HUES48 (cell line): ENCODE measurements around the gene SHISA7.
A peak's percentile ranks its signal among the peaks of the same experiment; 100 is the strongest.

Source experiments
- H3K27ac ChIP-seq: one replicate; pipeline ENCODE4 v1.7.0; 2013; ENCODE audit warnings: low read depth, low read length, inconsistent platforms
- H3K27me3 ChIP-seq: 2 replicates; pipeline ENCODE4 v1.6.1; 2013; ENCODE audit warnings: mild to moderate bottlenecking, low read length; ENCODE audit not compliant: control insufficient read depth, insufficient read depth
- H3K36me3 ChIP-seq: 2 replicates; pipeline ENCODE4 v1.6.1; 2013; ENCODE audit warnings: low read length; ENCODE audit not compliant: control insufficient read depth, insufficient read depth
- H3K4me1 ChIP-seq: 2 replicates; pipeline ENCODE4 v1.6.1; 2013; ENCODE audit warnings: mild to moderate bottlenecking, low read length; ENCODE audit not compliant: control insufficient read depth, insufficient read depth
- H3K4me3 ChIP-seq: 2 replicates; pipeline ENCODE4 v1.5.1; 2013; ENCODE audit warnings: mild to moderate bottlenecking, low read depth, low read length
- H3K9ac ChIP-seq: 2 replicates; pipeline ENCODE4 v1.6.1; 2013; ENCODE audit warnings: mild to moderate bottlenecking, low read depth, low read length, moderate library complexity
- H3K9me3 ChIP-seq: 2 replicates; pipeline ENCODE4 v1.6.1; 2013; ENCODE audit warnings: low read length; ENCODE audit not compliant: control insufficient read depth, insufficient read depth

SHISA7 gene

GRCh38 chr19:55441319-55441691 is 1.8 kb downstream of the SHISA7 start:
- Histone ChIP-seq H3K4me1 (peaks cover 4% of the 10 kb centered on the region; the same call in 1 of the 2 replicates), H3K4me3 (peak overlapping the region; percentile 66), H3K36me3 (no peaks in the 10 kb centered on the region), H3K9ac (no peak overlapping the region), H3K9me3 (no peaks in the 10 kb centered on the region), H3K27me3 (peaks cover 81% of the 10 kb centered on the region), H3K27ac (no peak overlapping the region)

GRCh38 chr19:55440411-55441105 is 2.5 kb downstream of the SHISA7 start:
- peaks cover 76% of the 10 kb centered on the region for H3K27me3 ChIP-seq
- peaks cover 4% of the 10 kb centered on the region; the same call in 1 of the 2 replicates for H3K4me1 ChIP-seq
- no peak overlapping the region for H3K9ac ChIP-seq
- no peak overlapping the region for H3K27ac ChIP-seq
- H3K9me3 ChIP-seq = no peaks in the 10 kb centered on the region
- H3K4me3 ChIP-seq = peak overlapping the region; percentile 66
- H3K36me3 ChIP-seq = no peaks in the 10 kb centered on the region

- no peak overlapping the region for H3K9ac ChIP-seq
- no peak overlapping the region for H3K27ac ChIP-seq
- H3K27me3 ChIP-seq = peaks cover 61% of the 10 kb centered on the region
- peaks cover 4% of the 10 kb centered on the region; the same call in 1 of the 2 replicates for H3K4me1 ChIP-seq
- no peaks in the 10 kb centered on the region for H3K36me3 ChIP-seq
- no peak overlapping the region for H3K4me3 ChIP-seq
- no peaks in the 10 kb centered on the region for H3K9me3 ChIP-seq
Observed at GRCh38 chr19:55439052-55439451, 4.0 kb downstream of the SHISA7 start.

GRCh38 chr19:55437410-55437809 is 5.7 kb downstream of the SHISA7 start:
- H3K9me3 ChIP-seq = no peaks in the 10 kb centered on the region
- H3K27ac ChIP-seq = no peak overlapping the region
- H3K4me3 ChIP-seq = no peak overlapping the region
- H3K4me1 ChIP-seq = peaks cover 4% of the 10 kb centered on the region; the same call in 1 of the 2 replicates
- H3K36me3 ChIP-seq = no peaks in the 10 kb centered on the region
- no peak overlapping the region for H3K9ac ChIP-seq
- peaks cover 44% of the 10 kb centered on the region for H3K27me3 ChIP-seq

- Histone ChIP-seq H3K4me3 (no peak overlapping the region), H3K9ac (no peak overlapping the region), H3K36me3 (no peaks in the 10 kb centered on the region), H3K9me3 (no peaks in the 10 kb centered on the region), H3K4me1 (peaks cover 4% of the 10 kb centered on the region; the same call in 1 of the 2 replicates), H3K27me3 (peaks cover 39% of the 10 kb centered on the region), H3K27ac (no peak overlapping the region)
Observed at GRCh38 chr19:55436847-55437246, 6.3 kb downstream of the SHISA7 start.

- no peaks in the 10 kb centered on the region for H3K9me3 ChIP-seq
- no peaks in the 10 kb centered on the region for H3K4me1 ChIP-seq
- no peak overlapping the region for H3K9ac ChIP-seq
- no peak overlapping the region for H3K4me3 ChIP-seq
- no peak overlapping the region for H3K27ac ChIP-seq
- peaks cover 20% of the 10 kb centered on the region for H3K27me3 ChIP-seq
- no peaks in the 10 kb centered on the region for H3K36me3 ChIP-seq
Observed at GRCh38 chr19:55435020-55435419, 8.1 kb downstream of the SHISA7 start.

- Histone ChIP-seq H3K27ac (no peak overlapping the region), H3K9me3 (no peaks in the 10 kb centered on the region), H3K4me1 (no peaks in the 10 kb centered on the region), H3K36me3 (no peaks in the 10 kb centered on the region), H3K4me3 (no peak overlapping the region), H3K9ac (no peak overlapping the region), H3K27me3 (peaks cover 15% of the 10 kb centered on the region)
Observed at GRCh38 chr19:55434356-55434919, 8.7 kb downstream of the SHISA7 start.

GRCh38 chr19:55433292-55433691 is 9.8 kb downstream of the SHISA7 start:
- Histone ChIP-seq H3K4me1 (0 out of 2 replicates have a peak, but pooled peaks cover 3% of the 10 kb centered on the region), H3K9ac (no peak overlapping the region), H3K4me3 (no peak overlapping the region), H3K27me3 (peaks cover 3% of the 10 kb centered on the region; the same call in 1 of the 2 replicates), H3K9me3 (no peaks in the 10 kb centered on the region), H3K36me3 (no peaks in the 10 kb centered on the region), H3K27ac (no peak overlapping the region)

GRCh38 chr19:55432241-55432959 is 10.7 kb downstream of the SHISA7 start:
- no peak overlapping the region for H3K9ac ChIP-seq
- H3K4me3 ChIP-seq = no peak overlapping the region
- H3K9me3 ChIP-seq = no peaks in the 10 kb centered on the region
- no peaks in the 10 kb centered on the region for H3K27me3 ChIP-seq
- H3K27ac ChIP-seq = no peak overlapping the region
- H3K4me1 ChIP-seq = 0 out of 2 replicates have a peak, but pooled peaks cover 3% of the 10 kb centered on the region
- H3K36me3 ChIP-seq = no peaks in the 10 kb centered on the region

- Histone ChIP-seq H3K27me3 (no peaks in the 10 kb centered on the region; the same call in 1 of the 2 replicates), H3K9me3 (no peaks in the 10 kb centered on the region), H3K9ac (no peak overlapping the region), H3K4me1 (0 out of 2 replicates have a peak, but pooled peaks cover 3% of the 10 kb centered on the region), H3K4me3 (no peak overlapping the region), H3K27ac (no peak overlapping the region), H3K36me3 (no peaks in the 10 kb centered on the region)
Observed at GRCh38 chr19:55431183-55431582, 11.9 kb downstream of the SHISA7 start.

GRCh38 chr19:55426042-55426441 is 17.1 kb downstream of the SHISA7 start:
- no peak overlapping the region for H3K4me3 ChIP-seq
- H3K36me3 ChIP-seq = no peaks in the 10 kb centered on the region
- no peak overlapping the region for H3K9ac ChIP-seq
- no peaks in the 10 kb centered on the region for H3K9me3 ChIP-seq
- no peaks in the 10 kb centered on the region; the same call in 1 of the 2 replicates for H3K27me3 ChIP-seq
- no peak overlapping the region for H3K27ac ChIP-seq
- H3K4me1 ChIP-seq = 0 out of 2 replicates have a peak, but pooled peaks cover 3% of the 10 kb centered on the region
